ENCODE measurements around the gene TMEFF2. TPM values are rescaled to one million over a fixed set of nuclear protein-coding genes. Genes with fewer than 3 reads are reported as not detected.

Gene TMEFF2
- total and polyA plus RNA-seq, 4 donors = 0.08 TPM; not detected in 3

DNA sequence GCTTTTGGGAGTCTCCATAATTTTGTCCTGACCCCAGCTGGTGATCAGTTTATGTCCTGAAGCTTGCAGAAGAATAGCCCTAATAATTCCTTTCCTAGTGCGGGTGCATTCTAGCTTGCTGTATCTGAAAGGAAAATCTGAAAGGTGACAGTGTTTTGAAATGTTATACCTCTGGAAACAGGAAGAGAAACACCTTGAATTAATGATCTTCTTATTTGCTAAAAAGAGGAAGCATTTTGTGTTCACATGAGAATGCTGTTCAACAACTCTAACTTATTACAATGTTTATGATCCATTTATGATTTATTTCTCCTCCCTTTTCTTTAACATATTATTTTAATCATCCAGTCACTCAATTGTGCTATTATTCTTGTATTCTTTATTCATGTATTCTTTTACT is 280.9 kb downstream of the TMEFF2 start:
- TF ChIP-seq NR2F2 (IDR thresholded peaks at IDR 0.05) = no peak
- TF ChIP-seq FOXA2 (IDR thresholded peaks at IDR 0.05) = no peak
- TF ChIP-seq RXRA (IDR thresholded peaks at IDR 0.05) = no peak
- no peak for TF ChIP-seq EGR1 (IDR thresholded peaks at IDR 0.05; ENCODE audit: low read depth in 2 of 2)
- TF ChIP-seq, protein P1, sequence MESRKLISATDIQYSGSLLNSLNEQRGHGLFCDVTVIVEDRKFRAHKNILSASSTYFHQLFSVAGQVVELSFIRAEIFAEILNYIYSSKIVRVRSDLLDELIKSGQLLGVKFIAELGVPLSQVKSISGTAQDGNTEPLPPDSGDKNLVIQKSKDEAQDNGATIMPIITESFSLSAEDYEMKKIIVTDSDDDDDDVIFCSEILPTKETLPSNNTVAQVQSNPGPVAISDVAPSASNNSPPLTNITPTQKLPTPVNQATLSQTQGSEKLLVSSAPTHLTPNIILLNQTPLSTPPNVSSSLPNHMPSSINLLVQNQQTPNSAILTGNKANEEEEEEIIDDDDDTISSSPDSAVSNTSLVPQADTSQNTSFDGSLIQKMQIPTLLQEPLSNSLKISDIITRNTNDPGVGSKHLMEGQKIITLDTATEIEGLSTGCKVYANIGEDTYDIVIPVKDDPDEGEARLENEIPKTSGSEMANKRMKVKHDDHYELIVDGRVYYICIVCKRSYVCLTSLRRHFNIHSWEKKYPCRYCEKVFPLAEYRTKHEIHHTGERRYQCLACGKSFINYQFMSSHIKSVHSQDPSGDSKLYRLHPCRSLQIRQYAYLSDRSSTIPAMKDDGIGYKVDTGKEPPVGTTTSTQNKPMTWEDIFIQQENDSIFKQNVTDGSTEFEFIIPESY (IDR thresholded peaks at IDR 0.05) = no peak
- TF ChIP-seq FOXA1 (IDR thresholded peaks at IDR 0.05) = no peak
- TF ChIP-seq ATF3 (IDR thresholded peaks at IDR 0.05) = no peak
- no peak for TF ChIP-seq GABPA (IDR thresholded peaks at IDR 0.05 in 1 of 2, conservative IDR thresholded peaks at IDR 0.05 in 1 of 2)
- TF ChIP-seq RAD21 (IDR thresholded peaks at IDR 0.05) = no peak
- no peak for TF ChIP-seq YY1 (IDR thresholded peaks at IDR 0.05)
- no peak for TF ChIP-seq REST (IDR thresholded peaks at IDR 0.05)
- TF ChIP-seq, protein P2, sequence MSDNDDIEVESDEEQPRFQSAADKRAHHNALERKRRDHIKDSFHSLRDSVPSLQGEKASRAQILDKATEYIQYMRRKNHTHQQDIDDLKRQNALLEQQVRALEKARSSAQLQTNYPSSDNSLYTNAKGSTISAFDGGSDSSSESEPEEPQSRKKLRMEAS (IDR thresholded peaks at IDR 0.05) = no peak
- no peak for TF ChIP-seq SP1 (IDR thresholded peaks at IDR 0.05)
- no peak for TF ChIP-seq HNF4A (conservative IDR thresholded peaks at IDR 0.05)
- no peak for TF ChIP-seq TAF1 (conservative IDR thresholded peaks at IDR 0.05)
- TF ChIP-seq HNF4G (IDR thresholded peaks at IDR 0.05) = no peak
- no peak for TF ChIP-seq JUND (IDR thresholded peaks at IDR 0.05)
- no peak for TF ChIP-seq CTCF (IDR thresholded peaks at IDR 0.05; ENCODE audit: low read depth, low read length, missing input control)
- Histone ChIP-seq H3K36me3 (ENCODE audit: control insufficient read depth in 4 of 4, insufficient read depth in 3 of 4, low read depth in 1 of 4, low read length in 3 of 4) (no peaks in the 10 kb centered on the region), H3K27ac (ENCODE audit: low read depth in 1 of 2, low read length in 2 of 2) (no peak overlapping the region), H3K4me3 (ENCODE audit: low read depth in 1 of 3, low read length in 3 of 3) (no peak overlapping the region), H3K9me3 (ENCODE audit: control insufficient read depth in 4 of 4, low read length in 3 of 4) (no peaks in the 10 kb centered on the region), H3K9ac (ENCODE audit: low read depth in 1 of 2, low read length in 2 of 2) (no peak overlapping the region), H3K27me3 (ENCODE audit: control insufficient read depth in 4 of 4, insufficient read depth in 4 of 4, low read length in 3 of 4) (no peaks in the 10 kb centered on the region), H3K4me1 (ENCODE audit: control insufficient read depth in 4 of 4, insufficient read depth in 4 of 4, low read length in 3 of 4) (no peaks in the 10 kb centered on the region)
- WGBS = 78% methylated on average over 1 of the region's 1 CpG
- DNase-seq (ENCODE audit: low spot score) = no peak
